HUES6 (cell line): ENCODE measurements around the gene NTSR2.

Source experiments
- H3K27ac ChIP-seq: 2 replicates; pipeline ENCODE4 v1.7.0; 2013; ENCODE audit warnings: low read depth, mild to moderate bottlenecking, low read length, inconsistent platforms
- H3K27me3 ChIP-seq: 2 replicates; pipeline ENCODE4 v1.6.1; 2013; ENCODE audit warnings: low read length; ENCODE audit not compliant: control insufficient read depth, insufficient read depth
- H3K36me3 ChIP-seq: 2 replicates; pipeline ENCODE4 v1.6.1; 2013; ENCODE audit warnings: low read length; ENCODE audit not compliant: control insufficient read depth, insufficient read depth
- H3K4me1 ChIP-seq: 2 replicates; pipeline ENCODE4 v1.6.1; 2013; ENCODE audit warnings: low read length; ENCODE audit not compliant: control insufficient read depth, insufficient read depth
- H3K4me3 ChIP-seq: 2 replicates; pipeline ENCODE4 v1.5.1; 2013; ENCODE audit warnings: low read depth, low read length
- H3K9ac ChIP-seq: one replicate; pipeline ENCODE4 v1.6.1; 2013; ENCODE audit warnings: mild to moderate bottlenecking, low read length
- H3K9me3 ChIP-seq: 2 replicates; pipeline ENCODE4 v1.6.1; 2013; ENCODE audit warnings: low read depth, low read length; ENCODE audit not compliant: control insufficient read depth, insufficient read depth

Gene NTSR2

GRCh38 chr2:11669454-11670291 is at the start of gene NTSR2:
NTSR2 (minus strand) TSS chr2:11670195; CDS start chr2:11670129, 66 bp downstream.
- peaks cover 42% of the 10 kb centered on the region for H3K27me3 ChIP-seq
- H3K36me3 ChIP-seq, result no peaks in the 10 kb centered on the region
- H3K9ac ChIP-seq, result no peak within 1 kb of the TSS
- peak within 1 kb of the TSS; percentile 38 for H3K4me3 ChIP-seq
- no peaks in the 10 kb centered on the region for H3K9me3 ChIP-seq
- H3K27ac ChIP-seq, result no peak within 1 kb of the TSS
- peaks cover 5% of the 10 kb centered on the region for H3K4me1 ChIP-seq

- Histone ChIP-seq H3K9me3 (no peaks in the 10 kb centered on the region), H3K27me3 (no peaks in the 10 kb centered on the region), H3K4me3 (no peak overlapping the region), H3K36me3 (no peaks in the 10 kb centered on the region), H3K4me1 (no peaks in the 10 kb centered on the region; the same call in 1 of the 2 replicates), H3K9ac (no peak overlapping the region), H3K27ac (no peak overlapping the region)
Observed at GRCh38 chr2:11719230-11719977, 49.4 kb upstream of the NTSR2 start.

- H3K27me3 ChIP-seq, result no peaks in the 10 kb centered on the region
- no peak overlapping the region for H3K4me3 ChIP-seq
- H3K9ac ChIP-seq, result no peak overlapping the region
- H3K9me3 ChIP-seq, result no peaks in the 10 kb centered on the region
- H3K36me3 ChIP-seq, result no peaks in the 10 kb centered on the region
- no peaks in the 10 kb centered on the region for H3K4me1 ChIP-seq
- H3K27ac ChIP-seq, result no peak overlapping the region
Observed at GRCh38 chr2:11718606-11719005, 48.6 kb upstream of the NTSR2 start.

DNA sequence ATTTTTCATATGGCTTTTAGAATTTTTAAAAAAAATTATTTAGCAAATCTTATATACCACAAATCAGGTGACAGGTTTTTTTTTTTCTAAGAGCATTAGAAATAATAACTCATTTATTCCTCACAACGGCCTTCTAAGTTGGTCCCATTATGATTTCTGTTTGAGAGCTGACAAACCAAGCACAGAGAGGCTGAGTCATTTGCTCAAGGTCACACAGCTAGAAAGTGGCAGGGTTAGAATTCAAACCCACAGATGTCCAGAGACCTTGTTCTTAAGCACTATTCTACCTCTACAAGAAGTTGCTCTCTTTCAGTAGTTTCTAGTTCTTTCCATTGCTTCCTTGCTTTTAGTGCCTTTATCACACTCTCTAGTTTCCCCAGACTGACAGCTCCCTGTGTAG is 47.6 kb upstream of the NTSR2 start:
- Histone ChIP-seq H3K36me3 (no peaks in the 10 kb centered on the region), H3K4me3 (no peak overlapping the region), H3K27ac (no peak overlapping the region), H3K9me3 (no peaks in the 10 kb centered on the region), H3K4me1 (no peaks in the 10 kb centered on the region), H3K27me3 (no peaks in the 10 kb centered on the region), H3K9ac (no peak overlapping the region)

DNA sequence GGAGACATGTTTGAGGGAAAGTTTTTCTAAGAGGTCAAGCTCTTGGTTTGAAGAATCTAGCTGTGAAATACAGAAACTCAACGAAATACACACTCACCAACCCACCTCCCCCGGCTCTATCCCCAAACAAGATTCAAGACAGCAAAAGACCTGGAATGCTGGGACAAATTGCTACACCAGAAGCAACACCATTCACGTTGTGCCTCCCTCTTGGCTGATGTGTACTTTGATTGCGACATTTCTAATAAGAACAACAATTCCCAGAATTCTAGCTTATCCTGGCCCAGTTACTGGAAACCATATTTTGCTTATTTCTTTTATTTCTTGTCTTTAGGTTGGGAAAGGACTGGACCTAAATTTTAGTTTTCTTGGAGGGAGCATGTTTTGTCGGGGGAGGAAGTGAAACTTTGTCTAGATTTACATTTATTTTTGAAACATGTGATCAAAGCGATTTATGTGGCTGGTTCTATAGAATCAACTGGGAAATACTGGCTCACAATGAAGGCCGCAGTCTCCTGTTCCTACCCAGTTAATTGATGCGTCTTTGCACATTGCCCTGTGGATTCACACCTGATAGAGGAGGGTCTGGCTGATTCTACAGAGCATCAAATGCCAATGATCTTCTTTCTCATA is 46.8 kb upstream of the NTSR2 start:
- H3K27ac ChIP-seq, result no peak overlapping the region
- no peaks in the 10 kb centered on the region for H3K4me1 ChIP-seq
- no peaks in the 10 kb centered on the region for H3K36me3 ChIP-seq
- H3K9me3 ChIP-seq, result no peaks in the 10 kb centered on the region
- no peak overlapping the region for H3K4me3 ChIP-seq
- no peaks in the 10 kb centered on the region for H3K27me3 ChIP-seq
- no peak overlapping the region for H3K9ac ChIP-seq

- H3K4me1 ChIP-seq, result no peaks in the 10 kb centered on the region
- H3K9me3 ChIP-seq, result no peaks in the 10 kb centered on the region
- no peak overlapping the region for H3K4me3 ChIP-seq
- H3K27ac ChIP-seq, result no peak overlapping the region
- no peaks in the 10 kb centered on the region for H3K36me3 ChIP-seq
- no peaks in the 10 kb centered on the region for H3K27me3 ChIP-seq
- H3K9ac ChIP-seq, result no peak overlapping the region
Observed at GRCh38 chr2:11715987-11716652, 46.1 kb upstream of the NTSR2 start.

DNA sequence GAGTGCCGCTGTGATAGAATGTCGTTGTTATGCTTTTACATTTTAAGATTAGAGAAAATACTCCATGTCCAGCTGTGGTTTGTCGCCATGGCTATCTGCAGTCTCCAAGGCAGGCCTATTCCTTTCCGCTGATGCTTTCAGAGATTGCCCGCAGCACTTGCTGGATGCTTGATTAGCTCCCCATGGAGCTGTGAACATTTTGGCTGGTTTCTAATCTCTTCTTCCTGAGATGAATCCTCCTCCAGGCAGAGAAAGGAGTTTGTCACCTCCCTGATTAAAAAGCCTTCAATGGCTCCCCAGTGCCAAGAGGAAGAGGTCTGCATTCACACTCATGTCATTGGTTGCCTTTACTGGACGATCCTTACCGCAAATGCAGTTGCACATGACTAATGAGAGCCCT is 43.8 kb upstream of the NTSR2 start:
- Histone ChIP-seq H3K27me3 (no peaks in the 10 kb centered on the region), H3K36me3 (no peaks in the 10 kb centered on the region), H3K9ac (no peak overlapping the region), H3K4me1 (no peaks in the 10 kb centered on the region), H3K27ac (no peak overlapping the region), H3K9me3 (no peaks in the 10 kb centered on the region), H3K4me3 (no peak overlapping the region)

GRCh38 chr2:11712866-11713265 is 42.9 kb upstream of the NTSR2 start:
- Histone ChIP-seq H3K4me1 (no peaks in the 10 kb centered on the region), H3K9me3 (no peaks in the 10 kb centered on the region), H3K27me3 (no peaks in the 10 kb centered on the region), H3K36me3 (no peaks in the 10 kb centered on the region), H3K4me3 (no peak overlapping the region), H3K9ac (no peak overlapping the region), H3K27ac (no peak overlapping the region)

GRCh38 chr2:11711751-11712150 is 41.8 kb upstream of the NTSR2 start:
- Histone ChIP-seq H3K9ac (no peak overlapping the region), H3K4me1 (no peaks in the 10 kb centered on the region), H3K9me3 (peaks cover 2% of the 10 kb centered on the region; the same call in 1 of the 2 replicates), H3K36me3 (no peaks in the 10 kb centered on the region), H3K27ac (no peak overlapping the region), H3K4me3 (no peak overlapping the region), H3K27me3 (no peaks in the 10 kb centered on the region)

DNA sequence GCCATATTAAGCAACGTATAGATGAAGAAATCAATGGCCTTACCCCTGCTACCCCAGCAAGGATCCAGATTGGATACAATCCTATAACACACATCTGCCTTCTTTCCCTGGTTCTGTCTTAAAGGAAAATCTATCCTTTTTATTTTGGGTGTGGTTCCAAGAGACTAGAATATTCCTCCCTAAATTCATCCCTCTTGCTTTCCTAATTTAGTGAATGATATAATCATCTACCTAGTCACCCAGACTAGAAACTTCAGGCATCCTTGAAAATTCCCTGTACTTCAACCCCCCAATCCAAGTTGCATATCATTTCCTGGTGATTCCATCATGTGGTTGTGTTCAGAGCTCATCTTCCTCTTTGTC is 41.3 kb upstream of the NTSR2 start:
- Histone ChIP-seq H3K27ac (no peak overlapping the region), H3K4me1 (no peaks in the 10 kb centered on the region), H3K9me3 (peaks cover 2% of the 10 kb centered on the region), H3K36me3 (no peaks in the 10 kb centered on the region), H3K9ac (no peak overlapping the region), H3K4me3 (no peak overlapping the region), H3K27me3 (no peaks in the 10 kb centered on the region)
